Measurements from ENCODE around the gene SPAG16. TPM values are rescaled to one million over a fixed set of nuclear protein-coding genes. Genes with fewer than 3 reads are reported as not detected.

SPAG16 gene
- total and polyA plus RNA-seq, 2 of the 13 experiments (the other 11 are each of a cell fraction or from before 2014, with no cell fraction given) = 9.6 to 26.5 TPM

GRCh38 chr2:213443921-213444320 is 159.7 kb downstream of the SPAG16 start:
- no peaks in the 10 kb centered on the region; a peak in 1 of 5 replicates for H3K27me3 ChIP-seq (ENCODE audit: control insufficient read depth in 1 of 2, insufficient read depth in 2 of 2, low read length in 2 of 2)
- H3K9ac ChIP-seq (ENCODE audit: insufficient read depth, low read depth, low read length) = no peak overlapping the region
- in situ Hi-C loops (cut with HindIII; ENCODE audit: extremely low pct_ligation_motif_present, low pct_unique_long_range_greater_than_20kb) (no loop called here), intact Hi-C loops (cut with micrococcal nuclease; ENCODE audit: unreplicated experiment) (no loop called here)
- BruUV-seq (replicated peaks) = no TSS peak
- ATAC-seq (no peak), DNase-seq (ENCODE audit: low spot score) (no peak), FAIRE-seq (no peak)
- peaks cover 69% of the 10 kb centered on the region for H3K9me3 ChIP-seq (ENCODE audit: low read length)
- H3K79me2 ChIP-seq (ENCODE audit: insufficient read depth, low read length) = no peaks in the 10 kb centered on the region
- H4K20me1 ChIP-seq (ENCODE audit: insufficient read depth, low read length) = no peaks in the 10 kb centered on the region
- H3K27ac ChIP-seq (ENCODE audit: extremely low read length, insufficient read depth, low read length) = no peak overlapping the region
- WGBS (ENCODE audit: low lambda C conversion rate) = 0% methylated on average over 2 of the region's 2 CpGs
- no peaks in the 10 kb centered on the region for H3K4me1 ChIP-seq (ENCODE audit: insufficient read depth, low read length)
- TF ChIP-seq PAWR (CRISPR knock-in tag; IDR thresholded peaks at IDR 0.05; ENCODE audit: borderline replicate concordance) = no peak
- no peak for TF ChIP-seq ZNF121 (CRISPR knock-in tag; IDR thresholded peaks at IDR 0.05)
- TF ChIP-seq ZNF629 (CRISPR knock-in tag; conservative IDR thresholded peaks at IDR 0.05) = no peak
- no peak for TF ChIP-seq EZH2 (conservative IDR thresholded peaks at IDR 0.05; ENCODE audit: low read depth, low read length)
- no peak for TF ChIP-seq TAF15 (IDR thresholded peaks at IDR 0.05; ENCODE audit: low read depth, low read length, poor library complexity, severe bottlenecking)
- no peaks in the 10 kb centered on the region for H3K36me3 ChIP-seq (replicated peaks in 1 of 2; ENCODE audit: control insufficient read depth in 1 of 2, insufficient read depth in 2 of 2, low read length in 2 of 2)
- POLR2A ChIA-PET = no interaction called here
- CTCF ChIA-PET (ENCODE audit: low intra/inter-chr PET ratio, low total read pairs) = no interaction called here
- H3K4me3 ChIP-seq (replicated peaks in 1 of 3; ENCODE audit: insufficient read depth in 1 of 3, low read depth in 2 of 3, low read length in 3 of 3) = no peak overlapping the region
- no peak overlapping the region for H3K4me2 ChIP-seq (ENCODE audit: low read depth, low read length)
- no peak overlapping the region for H2AFZ ChIP-seq (ENCODE audit: low read length)

- no peaks in the 10 kb centered on the region for H4K20me1 ChIP-seq (ENCODE audit: insufficient read depth, low read length)
- no peak overlapping the region for H3K27ac ChIP-seq (ENCODE audit: extremely low read length, insufficient read depth, low read length)
- no peaks in the 10 kb centered on the region for H3K27me3 ChIP-seq (ENCODE audit: control insufficient read depth in 1 of 2, insufficient read depth in 2 of 2, low read length in 2 of 2)
- no peaks in the 10 kb centered on the region for H3K4me1 ChIP-seq (ENCODE audit: insufficient read depth, low read length)
- no peak; the same call in 2 of the 3 replicates for ATAC-seq
- ChIA-PET CTCF (ENCODE audit: low intra/inter-chr PET ratio, low total read pairs) (no interaction called here), POLR2A (no interaction called here)
- H3K4me3 ChIP-seq (replicated peaks in 1 of 3; ENCODE audit: insufficient read depth in 1 of 3, low read depth in 2 of 3, low read length in 3 of 3) = no peak overlapping the region
- in situ Hi-C loops (cut with HindIII; ENCODE audit: extremely low pct_ligation_motif_present, low pct_unique_long_range_greater_than_20kb) = no loop called here
- no peak overlapping the region for H3K4me2 ChIP-seq (ENCODE audit: low read depth, low read length)
- no peak overlapping the region for H2AFZ ChIP-seq (ENCODE audit: low read length)
- no peak overlapping the region for H3K9ac ChIP-seq (ENCODE audit: insufficient read depth, low read depth, low read length)
- no peaks in the 10 kb centered on the region for H3K36me3 ChIP-seq (replicated peaks in 1 of 2; ENCODE audit: control insufficient read depth in 1 of 2, insufficient read depth in 2 of 2, low read length in 2 of 2)
- intact Hi-C loops (cut with micrococcal nuclease; ENCODE audit: unreplicated experiment) = no loop called here
- BruUV-seq (replicated peaks) = no TSS peak
- DNase-seq (ENCODE audit: low spot score) = no peak
- no peak for FAIRE-seq
- H3K9me3 ChIP-seq (ENCODE audit: low read length) = peaks cover 63% of the 10 kb centered on the region
- H3K79me2 ChIP-seq (ENCODE audit: insufficient read depth, low read length) = no peaks in the 10 kb centered on the region
- 50% methylated on average over 10 of the region's 12 CpGs for WGBS (ENCODE audit: low lambda C conversion rate)
- TF ChIP-seq REST (IDR thresholded peaks at IDR 0.05; ENCODE audit: borderline replicate concordance in 1 of 2, low read depth in 1 of 2, low read length in 2 of 2) (no peak), SYNCRIP (IDR thresholded peaks at IDR 0.05; ENCODE audit: insufficient read depth, low read depth, low read length) (no peak), ZNF816 (CRISPR knock-in tag; IDR thresholded peaks at IDR 0.05; ENCODE audit: borderline replicate concordance) (no peak), NFIB (CRISPR knock-in tag; IDR thresholded peaks at IDR 0.05; ENCODE audit: borderline replicate concordance) (no peak), EHMT2 (IDR thresholded peaks at IDR 0.05; ENCODE audit: borderline replicate concordance, low read depth, low read length) (no peak), ELF4 (CRISPR knock-in tag; IDR thresholded peaks at IDR 0.05; ENCODE audit: borderline replicate concordance) (no peak), ZNF17 (CRISPR knock-in tag; IDR thresholded peaks at IDR 0.05) (no peak), TBX2 (CRISPR knock-in tag; IDR thresholded peaks at IDR 0.05; ENCODE audit: borderline replicate concordance) (no peak), ZKSCAN8 (CRISPR knock-in tag; IDR thresholded peaks at IDR 0.05; ENCODE audit: borderline replicate concordance) (no peak), ZNF343 (CRISPR knock-in tag; IDR thresholded peaks at IDR 0.05) (no peak)
Observed at GRCh38 chr2:213451542-213452239, 167.4 kb downstream of the SPAG16 start.
